Measurements from ENCODE around the gene AQP2. TPM values are rescaled to one million over a fixed set of nuclear protein-coding genes. Genes with fewer than 3 reads are reported as not detected.

AQP2 gene
- total RNA-seq, 2 experiments from 2014 or later = not detected

DNA sequence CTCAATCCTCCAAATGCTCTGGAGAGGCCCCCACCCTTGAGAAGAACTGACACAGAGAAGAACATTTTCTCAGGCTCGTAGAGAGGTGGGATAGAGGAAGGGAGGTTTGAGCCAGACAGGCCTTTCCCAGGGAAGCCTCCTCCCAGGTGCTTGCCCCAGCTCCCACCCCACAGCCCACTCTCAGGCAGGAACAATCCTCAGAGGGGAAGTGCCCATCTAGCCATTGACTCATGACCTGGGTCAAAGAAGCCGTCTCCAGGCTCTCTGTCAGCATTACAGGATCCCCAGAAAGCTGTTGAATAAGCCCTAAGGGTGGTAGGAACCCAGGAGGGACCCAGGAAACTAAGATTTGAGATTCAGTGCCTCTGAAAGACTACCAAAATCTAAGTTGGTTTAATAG, 26.0 kb downstream of the AQP2 start:
- Histone ChIP-seq H3K27ac (ENCODE audit: low read depth, low read length, poor library complexity, severe bottlenecking) (no peak overlapping the region), H2AFZ (ENCODE audit: low read length) (no peak overlapping the region), H3K79me2 (ENCODE audit: insufficient read depth, low read depth, low read length) (no peaks in the 10 kb centered on the region)

DNA sequence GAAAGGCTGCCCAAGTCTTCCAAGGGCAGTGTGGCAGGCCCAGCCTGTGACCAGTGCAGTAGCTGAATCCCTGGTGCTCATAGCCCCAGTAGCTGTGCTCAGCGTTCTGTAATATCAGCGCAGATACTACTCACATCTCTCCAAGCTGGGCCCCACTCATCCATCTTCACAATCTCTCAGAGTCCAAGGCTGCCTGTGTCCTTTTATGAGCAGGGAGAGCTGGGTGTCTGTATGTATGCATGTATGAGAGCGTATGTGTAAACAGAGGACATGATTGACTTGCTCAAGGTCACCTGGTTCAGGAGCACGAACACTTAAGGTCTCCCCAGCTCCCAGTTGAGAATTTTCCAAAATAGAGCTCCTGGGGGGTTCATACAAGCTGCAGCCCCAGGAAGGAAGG, 27.6 kb downstream of the AQP2 start:
- ChIA-PET CTCF (ENCODE audit: unreplicated experiment) (no interaction called here), POLR2A (interaction anchor here (0.6 kb wide), 1 partner anchor 179 kb away, joined by 6 read pairs; no protein-coding TSS in a partner anchor)
- DNase-seq (ENCODE audit: low spot score) = no peak
- H3K4me2 ChIP-seq (ENCODE audit: low read length) = no peak overlapping the region
- no peaks in the 10 kb centered on the region for H3K9me3 ChIP-seq (ENCODE audit: low read length)
- no peaks in the 10 kb centered on the region for H4K20me1 ChIP-seq (ENCODE audit: insufficient read depth, low read length)
- no peak overlapping the region for H2AFZ ChIP-seq (ENCODE audit: low read length)
- no peaks in the 10 kb centered on the region for H3K4me1 ChIP-seq (ENCODE audit: insufficient read depth, low read length, poor library complexity, severe bottlenecking)
- BruUV-seq (replicated peaks) = no TSS peak
- intact Hi-C loops (cut with micrococcal nuclease; ENCODE audit: unreplicated experiment) = no loop called here
- no peak overlapping the region for H3K4me3 ChIP-seq (ENCODE audit: low read depth, low read length, poor library complexity, severe bottlenecking)
- no peaks in the 10 kb centered on the region for H3K36me3 ChIP-seq (ENCODE audit: insufficient read depth, low read length)
- no peaks in the 10 kb centered on the region for H3K9me2 ChIP-seq (ENCODE audit: insufficient read depth, low read length)
- TF ChIP-seq, protein P1, sequence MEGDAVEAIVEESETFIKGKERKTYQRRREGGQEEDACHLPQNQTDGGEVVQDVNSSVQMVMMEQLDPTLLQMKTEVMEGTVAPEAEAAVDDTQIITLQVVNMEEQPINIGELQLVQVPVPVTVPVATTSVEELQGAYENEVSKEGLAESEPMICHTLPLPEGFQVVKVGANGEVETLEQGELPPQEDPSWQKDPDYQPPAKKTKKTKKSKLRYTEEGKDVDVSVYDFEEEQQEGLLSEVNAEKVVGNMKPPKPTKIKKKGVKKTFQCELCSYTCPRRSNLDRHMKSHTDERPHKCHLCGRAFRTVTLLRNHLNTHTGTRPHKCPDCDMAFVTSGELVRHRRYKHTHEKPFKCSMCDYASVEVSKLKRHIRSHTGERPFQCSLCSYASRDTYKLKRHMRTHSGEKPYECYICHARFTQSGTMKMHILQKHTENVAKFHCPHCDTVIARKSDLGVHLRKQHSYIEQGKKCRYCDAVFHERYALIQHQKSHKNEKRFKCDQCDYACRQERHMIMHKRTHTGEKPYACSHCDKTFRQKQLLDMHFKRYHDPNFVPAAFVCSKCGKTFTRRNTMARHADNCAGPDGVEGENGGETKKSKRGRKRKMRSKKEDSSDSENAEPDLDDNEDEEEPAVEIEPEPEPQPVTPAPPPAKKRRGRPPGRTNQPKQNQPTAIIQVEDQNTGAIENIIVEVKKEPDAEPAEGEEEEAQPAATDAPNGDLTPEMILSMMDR (conservative IDR thresholded peaks at IDR 0.05; ENCODE audit: low read length) = no peak
- TF ChIP-seq EZH2phosphoT487 (IDR thresholded peaks at IDR 0.05; ENCODE audit: borderline replicate concordance, low read depth, low read length) = no peak
- H3K79me2 ChIP-seq (ENCODE audit: insufficient read depth, low read depth, low read length) = no peaks in the 10 kb centered on the region
- H3K27ac ChIP-seq (ENCODE audit: low read depth, low read length, poor library complexity, severe bottlenecking) = no peak overlapping the region

More for the DNA sequence above, 26.0 kb downstream of the AQP2 start:
- Histone ChIP-seq H3K4me2 (ENCODE audit: low read length) (no peak overlapping the region), H3K9me3 (ENCODE audit: low read length) (no peaks in the 10 kb centered on the region), H3K9me2 (ENCODE audit: insufficient read depth, low read length) (no peaks in the 10 kb centered on the region), H3K36me3 (ENCODE audit: insufficient read depth, low read length) (no peaks in the 10 kb centered on the region), H4K20me1 (ENCODE audit: insufficient read depth, low read length) (no peaks in the 10 kb centered on the region), H3K4me1 (ENCODE audit: insufficient read depth, low read length, poor library complexity, severe bottlenecking) (no peaks in the 10 kb centered on the region), H3K4me3 (ENCODE audit: low read depth, low read length, poor library complexity, severe bottlenecking) (no peak overlapping the region)
- no peak for DNase-seq (ENCODE audit: low spot score)
- intact Hi-C loops (cut with micrococcal nuclease; ENCODE audit: unreplicated experiment) = no loop called here
- CTCF ChIA-PET (ENCODE audit: unreplicated experiment) = no interaction called here
- no peak for TF ChIP-seq EZH2phosphoT487 (IDR thresholded peaks at IDR 0.05; ENCODE audit: borderline replicate concordance, low read depth, low read length)
- TF ChIP-seq, protein P1 (conservative IDR thresholded peaks at IDR 0.05; ENCODE audit: low read length) = no peak
- no TSS peak for BruUV-seq (replicated peaks)
- POLR2A ChIA-PET = no interaction called here

DNA sequence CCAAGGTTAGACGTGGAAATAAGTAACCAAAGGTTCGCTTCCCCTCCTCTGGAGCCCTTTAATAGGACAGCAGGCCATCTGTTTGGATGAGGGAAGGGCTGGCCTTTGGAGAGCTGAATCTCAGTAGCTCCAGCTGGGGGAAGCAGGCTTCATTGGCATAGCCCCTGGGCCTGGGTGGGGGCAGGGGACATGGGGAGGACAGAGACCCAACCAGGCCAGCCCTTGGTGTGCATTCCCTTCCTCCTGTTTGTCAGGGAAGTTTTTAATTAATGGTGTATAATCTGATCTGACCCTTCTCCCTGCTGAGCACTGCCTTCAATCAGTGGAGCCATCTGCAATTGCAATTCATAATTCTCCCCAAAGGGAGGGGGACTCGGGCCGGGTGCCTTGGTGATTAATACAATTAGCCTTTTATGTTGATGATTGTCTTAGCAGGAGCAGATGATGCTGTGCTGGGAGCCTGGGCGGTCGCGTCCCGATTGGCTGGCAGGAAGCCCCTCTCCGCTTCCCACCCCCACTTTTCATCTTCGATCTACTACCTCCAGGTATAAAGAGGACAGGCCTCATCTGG, 28.6 kb downstream of the AQP2 start:
- no peaks in the 10 kb centered on the region for H3K79me2 ChIP-seq (ENCODE audit: insufficient read depth, low read depth, low read length)
- no TSS peak for BruUV-seq (replicated peaks)
- POLR2A ChIA-PET = interaction anchor here (1.5 kb wide), 1 partner anchor 24 kb away, joined by 4 read pairs; no protein-coding TSS in a partner anchor

More for the DNA sequence above, 28.6 kb downstream of the AQP2 start:
- no peak overlapping the region for H3K4me3 ChIP-seq (ENCODE audit: low read depth, low read length, poor library complexity, severe bottlenecking)
- H3K4me2 ChIP-seq (ENCODE audit: low read length) = no peak overlapping the region
- no peak for DNase-seq (ENCODE audit: low spot score)
- no peak overlapping the region for H2AFZ ChIP-seq (ENCODE audit: low read length)
- no peak overlapping the region for H3K27ac ChIP-seq (ENCODE audit: low read depth, low read length, poor library complexity, severe bottlenecking)
- no peaks in the 10 kb centered on the region for H4K20me1 ChIP-seq (ENCODE audit: insufficient read depth, low read length)
- no peaks in the 10 kb centered on the region for H3K36me3 ChIP-seq (ENCODE audit: insufficient read depth, low read length)
- TF ChIP-seq EZH2phosphoT487 (IDR thresholded peaks at IDR 0.05; ENCODE audit: borderline replicate concordance, low read depth, low read length) = no peak
- TF ChIP-seq, protein P1 (conservative IDR thresholded peaks at IDR 0.05; ENCODE audit: low read length) = no peak
- no peaks in the 10 kb centered on the region for H3K9me3 ChIP-seq (ENCODE audit: low read length)
- CTCF ChIA-PET (ENCODE audit: unreplicated experiment) = interaction anchor here (0.5 kb wide), 1 partner anchor 9 kb away, joined by 6 read pairs; no protein-coding TSS in a partner anchor
- no peaks in the 10 kb centered on the region for H3K4me1 ChIP-seq (ENCODE audit: insufficient read depth, low read length, poor library complexity, severe bottlenecking)
- intact Hi-C loops (cut with micrococcal nuclease; ENCODE audit: unreplicated experiment) = no loop called here
- H3K9me2 ChIP-seq (ENCODE audit: insufficient read depth, low read length) = no peaks in the 10 kb centered on the region
